NCI-H2196 (cell line): ENCODE results near the gene NOL6.
"Not testable (repeated sequence)": the region's sequence is repeated elsewhere in the genome, so short reads cannot be mapped to it uniquely, and the experiment has no call there.

Experiments used
- DNase-seq: peaks from one replicate; lab custom pipeline; 2025; ENCODE audit not compliant: unreplicated experiment; lab: John Stamatoyannopoulos, UW

Gene NOL6, protein sequence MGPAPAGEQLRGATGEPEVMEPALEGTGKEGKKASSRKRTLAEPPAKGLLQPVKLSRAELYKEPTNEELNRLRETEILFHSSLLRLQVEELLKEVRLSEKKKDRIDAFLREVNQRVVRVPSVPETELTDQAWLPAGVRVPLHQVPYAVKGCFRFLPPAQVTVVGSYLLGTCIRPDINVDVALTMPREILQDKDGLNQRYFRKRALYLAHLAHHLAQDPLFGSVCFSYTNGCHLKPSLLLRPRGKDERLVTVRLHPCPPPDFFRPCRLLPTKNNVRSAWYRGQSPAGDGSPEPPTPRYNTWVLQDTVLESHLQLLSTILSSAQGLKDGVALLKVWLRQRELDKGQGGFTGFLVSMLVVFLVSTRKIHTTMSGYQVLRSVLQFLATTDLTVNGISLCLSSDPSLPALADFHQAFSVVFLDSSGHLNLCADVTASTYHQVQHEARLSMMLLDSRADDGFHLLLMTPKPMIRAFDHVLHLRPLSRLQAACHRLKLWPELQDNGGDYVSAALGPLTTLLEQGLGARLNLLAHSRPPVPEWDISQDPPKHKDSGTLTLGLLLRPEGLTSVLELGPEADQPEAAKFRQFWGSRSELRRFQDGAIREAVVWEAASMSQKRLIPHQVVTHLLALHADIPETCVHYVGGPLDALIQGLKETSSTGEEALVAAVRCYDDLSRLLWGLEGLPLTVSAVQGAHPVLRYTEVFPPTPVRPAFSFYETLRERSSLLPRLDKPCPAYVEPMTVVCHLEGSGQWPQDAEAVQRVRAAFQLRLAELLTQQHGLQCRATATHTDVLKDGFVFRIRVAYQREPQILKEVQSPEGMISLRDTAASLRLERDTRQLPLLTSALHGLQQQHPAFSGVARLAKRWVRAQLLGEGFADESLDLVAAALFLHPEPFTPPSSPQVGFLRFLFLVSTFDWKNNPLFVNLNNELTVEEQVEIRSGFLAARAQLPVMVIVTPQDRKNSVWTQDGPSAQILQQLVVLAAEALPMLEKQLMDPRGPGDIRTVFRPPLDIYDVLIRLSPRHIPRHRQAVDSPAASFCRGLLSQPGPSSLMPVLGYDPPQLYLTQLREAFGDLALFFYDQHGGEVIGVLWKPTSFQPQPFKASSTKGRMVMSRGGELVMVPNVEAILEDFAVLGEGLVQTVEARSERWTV

DNA sequence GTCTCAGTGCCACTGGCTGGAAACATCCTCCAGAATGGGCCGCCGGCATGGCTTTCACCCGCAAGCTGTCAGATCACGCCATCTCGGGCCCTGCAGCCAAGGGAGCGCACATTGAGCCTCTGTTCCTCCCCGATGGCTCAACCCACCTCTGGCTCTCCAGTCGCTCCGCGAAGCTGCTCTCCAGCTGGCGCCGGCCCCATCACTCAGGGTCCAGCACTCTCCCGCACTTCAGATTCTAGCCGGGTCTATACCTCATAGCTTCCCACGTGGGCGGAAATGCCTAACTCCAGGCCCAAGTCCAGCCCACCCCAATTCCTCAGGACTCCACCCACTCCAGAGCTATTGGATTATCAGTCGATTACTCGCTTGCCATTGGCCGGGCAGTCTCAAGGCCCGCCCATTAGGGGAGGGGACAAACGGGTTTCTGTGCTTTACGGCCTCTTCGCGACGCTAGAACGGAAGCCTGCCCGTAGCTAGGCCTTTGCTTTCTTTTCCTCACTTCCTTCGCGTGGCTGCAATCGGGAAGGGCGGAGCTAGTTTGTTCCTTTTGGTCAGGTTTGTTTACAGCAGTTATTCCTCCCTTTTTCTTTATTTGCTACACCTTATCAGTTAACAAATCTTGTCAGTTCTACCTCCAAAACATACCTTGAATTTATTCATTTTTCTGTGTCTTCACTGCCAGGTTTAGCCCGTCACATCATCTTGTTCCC, at the start of gene NOL6:
Gene NOL6, minus strand, starts transcription at position 282 of the 710 bp plus-strand sequence. Its CDS starts 82 bp downstream, at position 200.
- peak; percentile 99 for DNase-seq

DNA sequence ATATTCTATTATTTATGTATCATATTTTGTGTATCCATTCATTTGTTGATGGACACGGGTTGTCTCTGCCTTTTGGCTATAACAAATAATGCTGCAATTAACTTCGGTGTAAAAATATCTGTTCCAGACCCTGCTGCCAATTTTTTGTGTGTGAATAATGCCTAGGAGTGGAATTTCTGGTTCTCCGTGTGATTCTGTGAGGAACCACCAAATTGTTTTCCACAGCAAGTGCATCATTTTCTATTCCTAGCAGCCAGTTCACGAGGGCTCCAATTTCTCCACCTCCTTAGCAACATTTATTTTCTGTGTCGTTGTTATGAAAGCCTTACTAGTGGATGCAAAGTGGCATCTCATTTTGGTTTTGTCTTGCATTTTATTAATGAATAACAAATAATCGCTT, 48.1 kb upstream of the NOL6 start:
- DNase-seq: not testable (repeated sequence)

DNA sequence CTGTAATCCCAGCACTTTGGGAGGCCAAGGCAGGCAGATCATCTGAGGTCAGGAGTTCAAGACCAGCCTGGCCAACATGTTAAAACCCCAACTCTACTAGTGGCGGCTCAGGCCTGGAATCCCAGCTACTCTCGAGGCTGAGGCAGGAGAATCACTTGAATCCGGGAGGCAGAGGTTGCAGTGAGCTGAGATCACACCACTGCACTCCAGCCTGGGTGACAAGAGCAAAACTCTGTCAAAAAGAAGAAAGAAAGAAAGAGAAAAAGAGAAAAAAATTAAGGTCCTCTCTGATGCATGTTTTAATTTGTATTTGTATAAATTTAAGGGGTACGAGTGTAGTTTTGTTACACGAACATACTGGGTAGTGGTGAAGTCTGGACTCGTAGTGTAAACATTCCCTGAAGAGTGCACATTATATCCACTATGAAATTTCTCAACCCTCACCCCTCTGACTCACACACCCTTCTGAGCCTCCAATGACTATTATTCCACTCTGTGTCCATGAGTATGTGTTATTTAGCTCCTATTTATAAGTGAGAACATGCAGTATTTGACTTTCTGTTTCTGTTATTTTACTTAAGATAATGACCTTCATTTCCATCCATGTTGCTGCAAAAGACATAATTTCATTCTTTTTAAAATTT, 44.3 kb upstream of the NOL6 start:
- DNase-seq: not testable (repeated sequence)

DNA sequence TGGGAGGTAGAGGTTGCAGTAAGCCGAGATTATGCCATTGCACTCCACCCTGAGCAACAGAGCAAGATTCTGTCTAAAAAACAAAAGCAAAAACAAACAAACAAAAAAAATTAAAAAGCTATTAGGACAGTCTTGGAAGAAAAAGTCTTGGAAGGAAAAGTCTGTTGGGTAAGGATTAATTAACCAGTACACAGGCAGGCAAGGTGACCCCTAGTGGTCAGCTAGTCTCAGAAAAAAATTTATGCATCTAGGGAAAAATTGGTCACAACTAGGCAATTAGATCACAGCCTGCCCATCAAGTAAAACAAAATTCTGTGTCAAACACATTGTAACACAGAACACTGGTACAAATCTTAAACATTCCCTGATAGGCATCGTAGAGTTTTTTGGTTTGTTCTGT, 43.6 kb upstream of the NOL6 start:
- peak; percentile 27 for DNase-seq

DNA sequence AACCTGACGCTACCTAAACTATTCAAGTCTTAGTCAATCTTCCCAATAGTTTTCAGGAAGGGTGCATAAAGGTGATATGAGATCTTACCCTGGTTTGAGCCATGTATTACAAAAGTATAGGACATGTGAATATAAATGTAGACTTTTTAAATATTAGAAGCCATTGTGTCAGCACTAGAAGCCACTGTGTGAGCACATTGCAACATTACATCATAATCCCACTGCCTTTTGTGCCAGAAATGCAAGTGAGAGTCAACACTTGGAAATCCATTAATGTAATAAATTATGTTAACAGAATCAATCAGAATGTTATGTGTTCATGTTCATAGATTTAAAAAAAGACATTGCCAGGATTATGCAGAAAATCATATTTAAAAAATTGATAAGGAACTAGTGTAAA, 42.7 kb upstream of the NOL6 start:
- DNase-seq: not testable (repeated sequence)

DNA sequence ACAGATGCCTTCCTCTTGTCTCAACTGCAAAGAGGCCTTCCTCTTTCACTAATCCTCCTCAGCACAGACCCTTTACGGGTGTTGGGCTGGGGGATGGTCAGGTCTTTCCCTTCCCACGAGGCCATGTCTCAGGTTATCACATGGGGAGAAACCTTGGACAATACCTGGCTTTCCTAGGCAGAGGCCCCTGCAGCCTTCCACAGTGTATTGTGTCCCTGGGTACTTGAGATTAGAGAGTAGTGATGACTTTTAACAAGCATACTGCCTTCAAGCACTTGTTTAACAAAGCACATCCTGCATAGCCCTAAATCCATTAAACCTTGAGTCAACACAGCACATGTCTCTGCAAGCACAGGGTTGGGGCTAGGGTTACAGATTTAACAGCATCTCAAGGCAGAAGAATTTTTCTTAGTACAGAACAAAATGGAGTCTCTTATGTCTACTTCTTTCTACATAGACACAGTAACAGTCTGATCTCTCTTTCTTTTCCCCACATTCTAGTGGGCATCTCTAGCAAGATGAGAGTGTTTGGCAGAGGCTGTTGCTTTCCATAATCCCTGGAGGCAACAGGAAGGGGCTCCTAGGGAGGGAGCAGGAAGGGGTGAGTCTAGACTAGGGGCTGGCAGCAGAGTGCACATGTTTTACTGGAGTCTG, 41.7 kb upstream of the NOL6 start:
- DNase-seq: peak; percentile 31

DNA sequence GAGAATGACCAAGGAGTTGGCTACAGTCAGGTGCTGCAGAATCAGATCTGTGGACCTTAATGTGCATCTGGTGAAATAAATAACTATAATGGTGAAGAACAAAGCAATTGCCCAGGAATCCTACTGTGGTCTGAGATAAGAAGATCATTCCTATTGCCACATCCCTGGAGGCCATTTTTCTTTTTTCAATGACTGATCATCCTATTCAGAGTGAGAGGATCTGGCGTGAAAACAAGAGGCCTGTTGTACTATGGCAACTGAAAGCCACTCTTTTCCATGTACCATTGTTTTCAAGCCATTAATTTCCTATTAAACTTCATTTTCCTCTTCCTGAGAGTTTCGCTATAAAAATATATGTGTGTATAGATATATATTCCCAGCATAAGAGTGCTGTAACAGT, 38.8 kb upstream of the NOL6 start:
- not testable (repeated sequence) for DNase-seq

DNA sequence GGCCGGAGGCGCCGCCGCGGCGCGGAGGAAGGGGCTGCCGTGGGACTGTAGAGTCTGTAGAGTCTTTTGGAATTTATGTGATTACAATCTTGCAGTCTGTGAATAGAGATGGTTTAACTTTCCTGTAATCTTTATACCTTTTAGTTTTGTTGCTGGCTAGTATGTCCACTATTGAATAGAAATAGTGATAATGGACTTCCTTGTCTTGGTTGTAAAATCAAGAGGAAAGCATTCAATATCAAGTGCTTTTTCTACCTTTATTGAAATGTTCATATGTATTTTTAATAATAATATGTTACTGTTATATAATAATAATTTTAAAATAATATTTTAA, 37.4 kb upstream of the NOL6 start:
- DNase-seq: not testable (repeated sequence)

DNA sequence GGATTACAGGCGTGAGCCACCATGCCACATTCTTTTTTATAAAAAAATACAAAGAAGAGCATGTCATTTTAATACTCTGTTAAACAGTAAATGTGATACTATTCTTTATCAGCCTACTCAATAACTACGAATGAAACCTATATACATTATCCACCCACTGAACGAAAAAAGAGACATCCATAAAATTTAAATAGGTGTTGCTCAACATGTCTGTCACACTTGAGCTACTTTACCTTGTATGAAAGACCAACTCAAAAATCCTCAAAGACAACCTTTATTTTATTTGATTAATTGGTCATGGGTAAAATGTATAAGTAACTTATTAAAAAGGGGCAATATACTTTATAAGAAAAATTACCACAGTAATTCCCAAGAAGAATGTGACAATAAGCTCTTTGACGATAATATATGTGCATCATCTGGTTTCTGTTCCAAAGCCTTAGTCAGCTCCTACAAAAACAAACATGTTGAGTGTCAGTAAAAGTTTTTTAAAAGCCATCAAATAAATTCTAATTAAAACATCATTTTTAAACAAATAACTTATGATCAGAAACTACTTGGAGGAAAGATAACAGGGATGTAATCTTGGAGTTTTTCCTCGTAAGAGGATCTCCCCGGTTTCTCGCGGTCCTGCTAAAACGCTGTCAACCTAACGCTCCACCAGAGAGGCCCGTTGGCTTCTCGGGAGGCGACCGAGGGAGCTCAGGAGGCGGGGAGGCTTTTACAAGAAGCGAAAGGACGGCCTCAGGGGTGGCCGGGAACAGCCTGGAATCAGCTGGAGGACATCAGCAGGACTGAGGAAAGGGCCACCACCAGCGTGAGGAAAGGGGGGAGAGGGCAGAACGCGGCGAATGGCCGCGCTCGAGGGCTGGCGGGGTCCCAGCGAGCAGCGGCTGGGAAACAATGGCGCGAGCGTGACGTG, 36.8 kb upstream of the NOL6 start:
- peak; percentile 55 for DNase-seq

DNA sequence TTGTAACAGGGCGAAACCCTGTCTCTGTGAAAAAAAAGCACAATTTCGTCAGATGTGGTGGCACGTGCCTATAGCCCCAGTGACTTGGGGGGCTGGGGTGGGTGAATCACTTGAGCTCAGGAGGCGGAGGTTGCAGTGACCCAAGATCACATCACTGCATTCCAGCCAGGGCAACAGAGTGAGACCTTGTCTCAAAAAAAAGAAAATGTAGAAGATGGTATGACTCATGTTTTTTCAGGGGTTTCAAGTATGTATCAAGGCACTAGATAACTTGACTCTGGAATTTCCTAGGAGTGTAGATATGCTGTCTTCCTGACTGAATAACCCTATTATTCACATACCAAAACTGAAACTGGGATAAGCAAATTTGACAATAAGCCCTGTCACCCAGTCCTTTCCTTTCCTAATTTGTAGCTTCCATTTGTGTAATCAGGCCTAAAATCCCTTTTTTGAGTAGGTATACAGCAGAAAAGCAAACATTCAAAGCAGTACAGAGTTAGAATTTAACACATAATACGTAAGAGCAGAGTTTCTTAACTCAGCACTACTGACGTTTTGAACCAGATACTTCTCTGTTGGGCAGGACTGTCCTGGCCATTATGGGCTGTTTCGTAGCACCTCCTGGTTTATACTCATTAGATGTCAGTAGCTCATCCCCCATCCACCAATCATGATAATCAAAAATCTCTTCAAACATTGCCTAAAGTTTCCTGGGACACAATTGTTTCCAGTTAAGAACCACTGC, 33.1 kb upstream of the NOL6 start:
- DNase-seq: no peak

DNA sequence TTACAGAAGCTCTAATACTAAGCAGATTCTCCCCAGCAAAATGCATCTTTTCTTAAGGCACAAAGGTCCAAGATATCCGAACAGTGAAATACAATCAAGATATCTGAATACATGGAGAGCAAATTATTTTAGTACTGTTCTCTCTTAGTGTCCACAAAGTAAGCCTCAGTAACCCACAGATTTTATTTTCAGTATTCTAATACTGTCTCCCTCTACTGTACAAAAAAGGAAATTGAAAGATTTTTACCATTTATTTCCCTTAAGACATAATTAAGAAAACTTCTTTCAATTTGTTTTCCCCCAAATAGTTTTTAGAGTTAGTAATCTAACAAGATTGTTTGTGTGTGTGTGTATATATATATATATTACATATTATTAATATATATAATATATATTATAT, 24.7 kb upstream of the NOL6 start:
- no peak for DNase-seq

DNA sequence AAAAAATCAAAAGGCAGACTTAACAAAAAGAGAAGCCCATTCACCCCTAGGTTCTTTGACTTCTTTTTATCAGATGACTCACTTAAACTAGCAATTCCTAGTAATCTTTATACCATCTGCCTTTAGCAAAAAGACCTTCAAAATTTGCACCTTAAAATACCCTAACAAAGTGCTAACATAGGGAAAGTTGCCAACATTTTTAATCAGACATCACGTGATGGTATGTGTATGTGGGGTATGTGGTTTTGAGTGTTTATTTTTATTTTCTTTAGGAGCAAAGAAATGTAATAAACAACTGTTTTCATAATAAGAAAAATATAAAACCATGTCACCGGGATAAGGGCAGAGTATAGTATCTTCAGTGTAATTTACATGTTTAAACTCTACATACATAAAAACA, 20.1 kb upstream of the NOL6 start:
- DNase-seq: not testable (repeated sequence)

DNA sequence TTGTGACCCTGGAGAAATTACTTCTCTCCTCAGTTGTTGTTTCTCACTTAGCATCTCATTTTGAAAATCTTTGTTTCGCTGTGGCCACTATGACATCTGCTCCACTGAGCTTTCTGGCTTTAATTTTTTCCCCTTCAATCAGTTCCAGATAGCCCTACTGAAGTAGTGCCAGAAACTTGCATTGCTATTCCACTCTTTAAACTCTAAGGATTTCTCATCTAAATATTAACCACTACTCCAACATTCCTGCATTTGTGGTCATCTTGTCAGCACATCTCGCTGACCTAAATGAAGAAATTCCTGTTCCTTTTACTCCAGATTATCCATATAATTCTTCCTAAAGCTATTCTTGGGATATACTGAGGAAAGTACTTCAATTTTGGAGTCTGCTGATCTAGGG, 15.3 kb upstream of the NOL6 start:
- DNase-seq: no peak

DNA sequence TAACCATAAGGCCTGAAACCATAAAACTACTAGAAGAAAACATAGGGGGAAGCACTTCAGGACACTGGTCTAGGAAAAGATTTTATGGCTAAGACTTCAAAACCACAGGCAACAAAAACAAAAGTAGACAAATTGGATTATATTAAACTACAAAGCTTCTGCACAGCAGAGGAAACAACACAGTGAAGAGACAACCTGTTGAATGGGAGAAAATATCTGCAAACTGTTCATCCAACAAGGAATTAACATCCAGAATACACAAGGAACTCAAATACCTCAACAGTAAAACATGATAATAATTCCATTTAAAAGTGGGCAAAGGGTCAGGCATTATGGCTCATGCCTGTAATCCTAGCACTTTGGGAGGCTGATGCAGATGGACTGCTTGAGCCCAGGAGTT, 11.6 kb upstream of the NOL6 start:
- not testable (repeated sequence) for DNase-seq

DNA sequence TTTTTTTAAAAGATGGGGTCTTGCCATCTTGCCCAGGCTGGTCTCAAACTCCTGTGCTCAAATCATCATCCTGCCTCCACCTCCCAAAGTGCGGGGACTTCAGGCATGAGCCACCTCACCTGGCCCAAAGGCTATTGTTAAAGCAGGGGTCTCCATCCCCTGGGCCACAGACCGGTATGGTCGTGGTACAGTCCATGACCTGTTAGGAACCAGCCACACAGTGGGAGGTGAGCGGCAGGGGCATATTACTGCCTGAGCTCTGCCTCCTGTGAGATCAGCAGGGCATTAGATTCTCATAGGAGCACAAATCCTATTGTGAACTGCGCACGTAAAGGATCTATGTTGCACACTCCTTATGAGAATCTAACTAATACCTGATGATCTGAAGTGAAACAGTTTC, 7.3 kb upstream of the NOL6 start:
- no peak for DNase-seq

DNA sequence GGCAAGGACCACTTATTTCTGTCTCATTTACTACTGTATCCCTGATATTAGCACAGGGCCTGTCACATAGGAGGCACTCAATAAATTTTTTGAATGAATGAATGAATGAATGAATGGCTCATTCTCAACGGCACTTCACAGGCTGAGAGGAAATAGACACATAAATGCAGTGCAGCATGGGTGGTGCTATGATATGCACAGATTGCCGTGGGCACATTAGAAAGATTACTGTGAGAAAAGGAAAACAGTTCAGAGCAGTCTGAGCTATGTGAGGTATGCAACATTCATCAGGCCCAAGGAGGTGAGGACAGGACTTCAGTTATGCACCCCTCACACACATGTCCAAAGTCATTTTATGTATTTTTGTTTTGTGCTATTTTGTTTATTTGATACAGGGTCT, 6.4 kb upstream of the NOL6 start:
- no peak for DNase-seq

DNA sequence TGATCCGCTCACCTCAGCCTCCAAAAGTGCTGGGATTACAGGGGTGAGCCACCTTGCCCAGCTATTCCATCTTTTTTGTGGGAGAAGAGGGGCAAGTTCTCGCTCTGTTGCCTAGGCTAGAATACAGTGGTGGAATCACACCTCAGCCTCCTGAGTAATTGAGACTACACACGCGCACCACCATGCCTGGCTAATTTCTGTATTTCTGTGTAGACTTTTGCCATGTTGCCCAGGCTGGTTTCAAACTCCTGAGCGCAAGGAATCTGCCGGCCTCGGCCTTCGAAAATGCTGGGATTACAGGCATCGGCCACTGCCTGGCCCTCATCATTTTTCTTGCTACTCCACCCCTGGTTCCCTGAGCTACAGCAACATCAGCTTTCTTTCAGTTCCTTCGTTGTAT, 2.8 kb upstream of the NOL6 start:
- DNase-seq: no peak

DNA sequence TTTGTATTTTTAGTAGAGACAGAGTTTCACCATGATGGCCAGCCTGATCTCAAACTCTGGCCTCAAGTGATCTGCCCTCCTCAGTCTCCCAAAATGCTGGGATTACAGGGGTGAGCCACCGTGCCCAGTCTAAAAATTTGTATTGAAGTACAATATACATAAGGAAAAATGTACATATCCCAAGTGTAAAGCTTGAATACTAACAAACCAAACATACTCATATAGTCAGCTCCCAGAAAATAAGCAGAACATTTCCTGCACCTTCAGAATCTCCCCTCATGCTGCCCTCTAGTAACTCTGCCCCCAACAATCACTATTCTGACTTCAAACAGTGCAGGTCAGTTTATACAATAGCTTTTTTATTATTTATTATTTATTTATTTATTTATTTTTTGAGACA, 1.6 kb upstream of the NOL6 start:
- no peak for DNase-seq
